T47D (cell line): ENCODE measurements around the gene KCNAB2.
"Not testable (repeated sequence)": the region's sequence is repeated elsewhere in the genome, so short reads cannot be mapped to it uniquely, and the experiment has no call there.

Experiments used
- DNase-seq, 2 experiments: peaks; one replicate each; pipeline versions ENCODE4 v3.0.0 to v3.0.0-alpha.2; 2011 to 2012; ENCODE audit warnings: low read depth in 1 of 2, low spot score in 1 of 2
- JUND ChIP-seq: IDR thresholded peaks from 2 replicates; pipeline ENCODE4 v1.6.1; 2012; ENCODE audit warnings: low read depth
- in situ Hi-C: cut with HindIII; loops from 2 replicates; pipeline ENCODE4 v1.10.0; 2016; ENCODE audit warnings: low sequenced_read_pairs, low pct_unique_long_range_greater_than_20kb

KCNAB2 gene

DNA sequence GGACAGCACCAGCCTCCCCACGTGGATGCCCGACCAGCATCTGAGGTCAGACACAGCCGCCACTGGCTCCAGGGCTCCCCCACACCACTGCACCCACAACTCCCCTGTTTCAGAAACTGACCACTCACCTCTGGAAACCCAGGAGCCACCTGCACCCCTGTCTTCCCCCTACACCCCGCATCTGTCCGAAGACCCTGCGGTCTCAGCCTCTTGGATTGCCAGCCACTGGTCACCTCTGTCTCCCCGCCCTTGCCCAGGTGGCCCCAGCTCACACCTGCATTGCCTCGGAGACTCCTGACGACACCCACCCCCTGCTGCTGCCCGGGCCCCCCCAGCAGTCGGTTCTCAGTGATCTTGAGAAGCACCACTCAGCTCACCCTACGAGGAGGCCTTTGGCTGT, 32.2 kb upstream of the KCNAB2 start:
- in situ Hi-C loops, result no loop called here
- DNase-seq, result no peak
- no peak for TF ChIP-seq JUND

DNA sequence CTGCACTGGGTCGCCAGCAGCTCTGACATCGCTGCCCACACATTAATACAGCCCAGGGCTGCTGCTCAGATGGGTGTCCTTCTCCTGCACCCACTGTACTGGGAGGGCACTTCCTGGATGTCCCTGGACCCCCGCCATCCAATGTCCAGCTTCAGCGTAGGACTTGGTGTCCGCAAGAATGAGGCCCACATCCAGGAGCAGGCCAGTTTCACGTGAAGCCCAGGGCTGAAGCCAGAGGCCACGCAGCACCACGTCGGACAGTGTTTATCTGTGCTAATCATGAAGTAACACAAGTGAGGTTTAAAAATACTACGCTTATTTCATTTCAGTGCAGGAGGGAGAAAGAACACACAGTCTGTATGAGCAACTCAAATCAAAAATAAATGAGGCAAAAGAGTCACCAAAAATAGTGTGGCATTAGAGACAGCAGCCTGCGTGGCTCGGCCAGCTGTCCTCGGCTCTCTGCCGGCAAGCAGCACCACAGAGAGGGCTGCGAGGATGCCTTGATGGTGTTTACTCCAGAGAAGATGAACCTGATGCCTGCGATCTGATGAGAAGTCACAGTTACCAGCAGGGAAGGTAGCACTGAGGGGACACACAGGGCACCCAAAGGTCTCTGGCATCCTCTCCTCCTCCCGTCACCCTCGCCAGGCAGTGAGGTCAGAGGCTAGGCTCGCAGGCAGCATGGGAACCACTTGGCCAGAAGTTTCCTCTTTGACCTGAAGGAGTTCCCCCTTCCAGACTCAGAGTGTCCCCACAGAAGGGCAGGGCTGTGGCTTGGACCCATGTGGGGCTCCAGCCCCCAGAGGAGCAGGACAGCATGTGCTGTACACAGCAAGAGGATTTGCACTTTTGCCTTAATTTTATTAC, 31.3 kb upstream of the KCNAB2 start:
- no peak for TF ChIP-seq JUND
- no peak for DNase-seq
- in situ Hi-C loops, result no loop called here

DNA sequence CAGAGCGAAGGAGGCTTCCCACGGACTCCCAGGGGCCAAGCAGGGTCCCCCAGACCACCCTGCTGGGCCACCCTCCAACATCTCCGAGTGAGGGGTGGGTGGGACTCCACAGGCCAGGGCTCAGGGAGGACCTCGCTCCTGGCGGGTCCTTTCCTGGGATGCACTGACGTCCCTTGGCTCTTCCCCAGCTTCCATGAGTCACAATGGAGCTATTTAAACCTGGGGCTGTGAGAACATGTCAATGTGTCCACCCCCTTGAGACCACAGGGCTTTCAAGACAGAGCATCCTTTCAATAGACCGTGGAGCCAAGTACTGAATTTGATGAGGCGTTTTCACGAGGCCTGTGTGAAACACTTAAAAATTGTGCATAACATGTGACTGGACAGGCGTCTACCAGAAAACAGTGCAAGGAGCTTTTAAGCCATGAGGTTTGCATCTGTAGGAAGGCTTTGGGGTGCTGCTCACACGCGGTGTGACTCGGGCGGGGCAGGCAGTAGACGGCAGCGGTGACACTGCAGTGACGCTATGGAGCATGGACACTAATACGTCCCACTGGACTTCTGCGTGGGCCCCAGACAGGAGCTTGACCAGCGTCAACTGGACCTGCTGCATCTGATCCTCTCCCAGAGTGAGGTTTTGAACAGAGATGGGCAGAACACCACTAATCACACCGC, 29.4 kb upstream of the KCNAB2 start:
- in situ Hi-C loops, result no loop called here
- TF ChIP-seq JUND, result no peak
- DNase-seq, result no peak

DNA sequence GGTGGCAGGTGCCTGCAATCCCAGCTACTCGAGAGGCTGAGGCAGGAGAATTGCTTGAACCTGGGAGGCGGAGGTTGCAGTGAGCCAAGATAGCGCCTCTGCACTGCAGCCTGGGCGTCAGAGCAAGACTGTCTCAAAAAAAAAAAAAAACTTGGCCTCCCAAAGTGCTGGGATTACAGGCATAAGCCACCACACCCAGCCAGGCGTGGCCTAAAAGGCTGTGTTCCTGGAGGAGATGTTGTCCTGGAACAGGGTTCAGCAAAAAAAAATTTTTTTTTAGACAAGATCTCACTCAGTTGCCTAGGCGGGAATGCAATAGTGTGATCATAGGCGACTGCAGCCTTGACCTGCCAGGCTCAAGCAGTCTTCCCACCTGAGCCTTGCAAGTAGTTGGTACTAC, 28.0 kb upstream of the KCNAB2 start:
- DNase-seq, in situ Hi-C loops: not testable (repeated sequence)

DNA sequence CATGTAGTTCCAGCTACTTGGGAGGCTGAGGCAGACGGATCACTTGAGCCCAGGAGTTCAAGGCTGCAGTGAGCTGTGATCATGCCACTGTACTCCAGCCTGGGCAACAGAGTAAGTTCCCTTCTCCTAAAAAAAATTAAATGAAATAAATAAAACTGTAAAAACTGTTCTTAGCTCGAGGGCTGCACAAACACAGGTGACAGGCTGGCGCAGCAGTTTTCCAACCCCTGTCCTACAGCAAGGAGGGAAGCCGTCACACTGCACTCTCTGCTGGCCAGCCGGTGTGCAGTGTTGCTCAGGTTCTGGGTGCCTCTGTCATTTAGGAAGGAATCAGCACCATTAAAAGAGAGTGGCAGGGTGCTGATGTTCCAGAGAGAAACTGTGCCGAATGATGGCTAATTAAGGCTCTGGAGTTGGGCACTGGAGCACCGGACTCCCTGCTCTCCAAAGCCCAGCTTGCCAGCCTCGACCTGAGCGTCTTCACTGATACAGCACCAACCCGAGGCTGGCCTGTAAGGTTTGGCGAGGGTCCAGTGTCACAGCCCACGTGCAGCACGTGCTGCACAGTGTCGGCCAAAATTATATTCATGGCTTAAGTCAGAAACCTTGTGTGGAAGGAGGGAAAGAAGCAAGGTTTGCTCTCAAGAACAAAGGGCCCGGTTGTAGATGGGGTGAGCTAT, 26.4 kb upstream of the KCNAB2 start:
- TF ChIP-seq JUND, result no peak
- no peak for DNase-seq
- in situ Hi-C loops, result no loop called here

DNA sequence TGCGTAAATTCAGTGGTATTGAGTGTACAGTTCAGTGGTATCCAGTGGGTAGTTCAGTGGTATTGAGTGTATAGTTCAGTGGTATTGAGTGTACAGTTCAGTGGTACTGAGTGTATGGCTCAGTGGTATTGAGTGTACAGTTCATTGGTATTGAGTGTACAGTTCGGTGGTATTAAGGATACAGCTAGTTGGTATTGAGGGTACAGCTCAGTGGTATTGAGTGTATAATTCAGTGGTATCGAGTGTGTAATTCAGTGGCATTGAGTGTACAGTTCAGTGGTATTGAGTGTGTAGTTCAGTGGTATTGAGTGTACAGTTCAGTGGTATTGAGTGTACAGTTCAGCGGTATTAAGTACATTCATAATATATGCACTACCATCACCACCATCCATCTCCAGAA, 23.5 kb upstream of the KCNAB2 start:
- TF ChIP-seq JUND, result no peak
- in situ Hi-C loops, result no loop called here
- no peak for DNase-seq

DNA sequence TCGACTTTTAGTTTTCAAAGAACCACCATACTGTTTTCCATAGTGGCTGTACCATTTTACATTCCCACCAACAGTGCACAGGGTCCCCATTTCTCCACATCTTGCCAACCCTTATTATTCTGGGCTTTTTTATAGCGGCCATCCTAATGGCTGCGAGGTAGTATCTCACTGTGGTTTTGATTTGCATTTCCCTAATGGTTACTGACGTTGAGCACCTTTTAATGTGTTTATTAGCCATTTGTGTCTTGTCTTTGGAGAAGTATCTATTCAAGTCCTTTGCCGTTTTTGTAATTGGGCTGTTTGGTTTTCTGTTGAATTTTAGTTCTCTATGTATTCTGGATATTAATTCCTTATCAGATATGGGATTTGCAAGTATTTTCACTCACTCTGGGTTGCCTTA, 22.3 kb upstream of the KCNAB2 start:
- DNase-seq, result no peak
- no peak for TF ChIP-seq JUND
- in situ Hi-C loops, result no loop called here

DNA sequence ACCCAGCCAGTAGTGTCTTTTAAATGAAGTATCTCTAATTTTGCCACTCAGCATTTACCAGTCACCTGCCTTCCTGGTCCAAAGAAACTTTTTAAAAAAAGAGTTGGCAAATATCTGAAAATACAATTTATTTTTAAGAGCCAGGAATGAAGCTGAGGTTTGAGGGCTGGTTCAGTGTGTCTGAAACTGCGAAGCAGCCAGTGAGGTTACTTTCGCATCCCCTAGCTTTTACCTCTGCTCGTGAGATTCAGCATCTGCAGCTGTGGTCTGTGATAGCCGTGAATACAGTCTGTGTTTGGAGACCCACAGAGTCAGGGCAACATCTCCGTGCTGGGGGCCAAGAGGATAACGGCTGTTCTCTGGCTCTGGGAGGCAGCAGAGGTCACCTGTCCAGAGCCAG, 21.3 kb upstream of the KCNAB2 start:
- no peak for TF ChIP-seq JUND
- DNase-seq, result no peak
- in situ Hi-C loops, result no loop called here

DNA sequence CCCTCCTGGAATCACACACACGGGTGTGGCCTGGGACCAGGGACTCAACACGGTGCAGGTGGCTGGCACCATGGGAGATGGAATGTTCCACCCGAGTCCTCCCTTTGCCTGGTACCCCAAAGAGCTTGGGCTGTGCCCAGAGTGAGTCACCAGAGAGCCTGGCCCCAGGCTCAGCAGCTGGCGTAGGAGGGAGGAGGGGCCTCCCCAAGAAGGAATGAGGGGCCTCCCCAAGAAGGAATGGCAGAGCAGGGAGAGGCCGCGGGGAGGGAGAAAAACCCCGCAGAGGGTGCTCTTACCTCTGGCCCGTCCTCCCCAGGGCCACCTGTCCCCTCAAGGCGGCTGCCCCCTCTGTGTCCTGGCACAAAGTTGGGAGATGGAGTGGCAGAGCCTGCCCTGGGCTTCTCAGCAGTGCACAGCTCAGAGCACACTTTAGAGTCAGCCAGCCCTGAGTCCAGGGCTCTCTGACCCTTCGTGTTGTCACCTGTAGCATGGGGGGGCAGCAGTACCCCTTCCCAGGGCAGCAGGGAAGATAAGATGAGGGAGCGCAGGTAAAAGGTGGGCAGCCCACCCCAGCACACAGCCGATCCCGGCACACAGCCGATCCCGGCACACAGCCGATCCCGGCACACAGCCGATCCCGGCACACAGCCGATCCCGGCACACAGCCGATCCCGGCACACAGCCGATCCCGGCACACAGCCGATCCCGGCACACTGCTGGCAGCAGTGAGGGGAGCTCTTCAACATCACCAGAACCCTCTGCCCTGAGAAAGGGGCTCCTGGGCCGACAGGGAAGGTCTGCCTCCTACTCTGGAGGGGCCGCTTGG, 20.2 kb upstream of the KCNAB2 start:
- in situ Hi-C loops, result no loop called here
- DNase-seq, result no peak
- TF ChIP-seq JUND, result no peak

DNA sequence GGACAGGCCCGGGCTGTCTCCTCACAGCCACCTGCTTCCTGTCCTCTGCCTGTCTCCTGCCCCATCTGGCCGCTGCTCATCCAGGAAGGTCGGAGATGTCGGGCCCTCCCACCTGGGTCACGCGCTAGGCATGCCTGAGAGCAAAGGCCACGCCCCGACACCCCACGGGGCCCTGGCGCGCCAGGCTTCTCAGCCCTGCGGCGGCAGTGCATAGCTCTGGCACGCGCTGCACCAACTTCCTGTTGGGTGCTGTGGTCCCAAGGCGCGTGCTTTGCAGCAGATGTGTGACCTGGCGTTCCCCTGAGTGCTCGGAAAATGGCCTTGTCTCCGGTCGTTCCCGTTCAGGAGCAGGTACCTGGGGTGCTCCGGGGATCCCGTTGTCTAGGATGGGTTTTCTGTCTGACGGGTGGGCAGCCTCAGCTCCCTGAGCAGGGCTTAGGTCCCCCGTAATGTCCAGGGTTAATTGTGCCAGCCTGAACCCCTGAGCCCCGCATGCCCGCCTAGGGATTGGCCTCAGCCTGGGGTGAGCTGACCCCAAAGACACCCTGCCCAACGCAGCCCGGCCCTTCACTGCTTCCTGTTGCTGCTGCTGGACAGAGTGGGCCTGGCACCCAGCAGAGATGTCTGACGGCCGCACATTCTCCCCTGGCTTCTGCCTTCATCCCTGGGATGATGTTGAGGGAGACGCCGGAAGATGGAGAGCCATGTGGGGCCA, 19.4 kb upstream of the KCNAB2 start:
- in situ Hi-C loops, result no loop called here
- DNase-seq, result peak; percentile 35 to 81
- no peak for TF ChIP-seq JUND

DNA sequence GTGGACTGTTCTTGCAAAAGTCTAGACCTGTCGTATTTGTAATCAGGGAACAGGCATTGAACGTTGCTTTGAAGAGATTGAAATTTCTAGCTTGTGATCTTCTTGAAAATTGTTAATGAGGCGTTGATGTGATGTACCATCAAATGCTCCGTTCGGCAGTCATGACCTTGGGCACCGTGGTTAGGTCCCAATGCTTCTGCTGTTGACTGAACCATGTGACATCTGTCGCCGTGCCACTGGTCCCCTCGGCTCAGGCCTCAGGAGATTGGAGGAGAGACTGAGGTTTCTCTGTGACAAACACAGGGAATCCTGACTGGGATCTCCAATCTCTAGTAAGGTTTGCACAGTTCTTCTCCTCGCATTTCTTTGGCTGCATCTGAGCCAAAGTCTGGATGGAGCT, 18.1 kb upstream of the KCNAB2 start:
- no peak for DNase-seq
- TF ChIP-seq JUND, result no peak
- in situ Hi-C loops, result no loop called here
